Astrocyte (in vitro differentiated cells and primary cell): ENCODE measurements around the gene ZFP36L2.

Experiments used
- CTCF ChIP-seq: IDR thresholded peaks from 2 replicates; pipeline ENCODE4 v1.5.1; 2011; ENCODE audit warnings: low read depth, mild to moderate bottlenecking, inconsistent platforms, low read length, moderate library complexity; ENCODE audit not compliant: insufficient read depth
- EZH2 ChIP-seq: IDR thresholded peaks from 2 replicates; pipeline ENCODE4 v1.6.1; 2012; ENCODE audit warnings: mild to moderate bottlenecking, low read length, inconsistent platforms; ENCODE audit not compliant: insufficient read depth

- TF ChIP-seq CTCF (no peak), EZH2 (no peak)
Measured at GRCh38 chr2:43255296-43255910, 29.0 kb upstream of the ZFP36L2 start.
